ENCODE measurements around the gene EPHB4. TPM values are rescaled to one million over a fixed set of nuclear protein-coding genes. Genes with fewer than 3 reads are reported as not detected.

The EPHB4 gene
- 4.1 TPM for total RNA-seq

- Histone ChIP-seq H3K4me1 (ENCODE audit: insufficient read depth, low read length) (peaks cover 31% of the 10 kb centered on the region), H3K4me3 (ENCODE audit: low read length) (peak within 1 kb of the TSS; percentile 20), H3K9me3 (ENCODE audit: low read depth, low read length) (no peaks in the 10 kb centered on the region), H3K27me3 (ENCODE audit: insufficient read depth, low read length) (peaks cover 29% of the 10 kb centered on the region)
Measured at GRCh38 chr7:100827330-100828226, at the start of gene EPHB4. Gene EPHB4 (minus strand): TSS chr7:100827523. CDS start chr7:100827030, 493 bp downstream.

GRCh38 chr7:100875356-100875751 lies 48.0 kb upstream of the EPHB4 start:
- no peaks in the 10 kb centered on the region for H3K9me3 ChIP-seq (ENCODE audit: low read depth, low read length)
- H3K4me3 ChIP-seq (ENCODE audit: low read length): peak overlapping the region; percentile 63
- H3K4me1 ChIP-seq (ENCODE audit: insufficient read depth, low read length): peaks cover 28% of the 10 kb centered on the region
- no peaks in the 10 kb centered on the region for H3K27me3 ChIP-seq (ENCODE audit: insufficient read depth, low read length)

GRCh38 chr7:100874577-100875355 lies 47.4 kb upstream of the EPHB4 start, which contains the start of gene SRRT:
Gene SRRT (plus strand): TSS chr7:100875103. CDS start chr7:100875591, 488 bp downstream.
- H3K9me3 ChIP-seq (ENCODE audit: low read depth, low read length): no peaks in the 10 kb centered on the region
- H3K4me1 ChIP-seq (ENCODE audit: insufficient read depth, low read length): peaks cover 28% of the 10 kb centered on the region
- H3K4me3 ChIP-seq (ENCODE audit: low read length): peak within 1 kb of the TSS; percentile 63
- H3K27me3 ChIP-seq (ENCODE audit: insufficient read depth, low read length): no peaks in the 10 kb centered on the region

GRCh38 chr7:100874300-100874576 lies 46.9 kb upstream of the EPHB4 start:
- H3K27me3 ChIP-seq (ENCODE audit: insufficient read depth, low read length): no peaks in the 10 kb centered on the region
- peaks cover 28% of the 10 kb centered on the region for H3K4me1 ChIP-seq (ENCODE audit: insufficient read depth, low read length)
- no peaks in the 10 kb centered on the region for H3K9me3 ChIP-seq (ENCODE audit: low read depth, low read length)
- peak overlapping the region; percentile 63 for H3K4me3 ChIP-seq (ENCODE audit: low read length)

GRCh38 chr7:100873599-100874299 lies 46.4 kb upstream of the EPHB4 start:
- no peaks in the 10 kb centered on the region for H3K27me3 ChIP-seq (ENCODE audit: insufficient read depth, low read length)
- no peaks in the 10 kb centered on the region for H3K9me3 ChIP-seq (ENCODE audit: low read depth, low read length)
- no peak overlapping the region for H3K4me3 ChIP-seq (ENCODE audit: low read length)
- peaks cover 28% of the 10 kb centered on the region for H3K4me1 ChIP-seq (ENCODE audit: insufficient read depth, low read length)

- H3K9me3 ChIP-seq (ENCODE audit: low read depth, low read length): no peaks in the 10 kb centered on the region
- H3K4me3 ChIP-seq (ENCODE audit: low read length): peak overlapping the region; percentile 39
- peaks cover 26% of the 10 kb centered on the region for H3K4me1 ChIP-seq (ENCODE audit: insufficient read depth, low read length)
- no peaks in the 10 kb centered on the region for H3K27me3 ChIP-seq (ENCODE audit: insufficient read depth, low read length)
Measured at GRCh38 chr7:100867776-100868485, 40.6 kb upstream of the EPHB4 start.

GRCh38 chr7:100867040-100867775 lies 39.9 kb upstream of the EPHB4 start, which contains the start of gene TRIP6:
Gene TRIP6 (plus strand): TSS chr7:100867387. CDS start chr7:100867498, 111 bp downstream.
- peak within 1 kb of the TSS; percentile 39 for H3K4me3 ChIP-seq (ENCODE audit: low read length)
- H3K27me3 ChIP-seq (ENCODE audit: insufficient read depth, low read length): no peaks in the 10 kb centered on the region
- no peaks in the 10 kb centered on the region for H3K9me3 ChIP-seq (ENCODE audit: low read depth, low read length)

GRCh38 chr7:100866729-100867039 lies 39.4 kb upstream of the EPHB4 start:
- H3K4me3 ChIP-seq (ENCODE audit: low read length): no peak overlapping the region

More at GRCh38 chr7:100867040-100867775, 39.9 kb upstream of the EPHB4 start, which contains the start of gene TRIP6:
- peaks cover 26% of the 10 kb centered on the region for H3K4me1 ChIP-seq (ENCODE audit: insufficient read depth, low read length)

GRCh38 chr7:100865938-100866728 lies 38.8 kb upstream of the EPHB4 start:
- no peak overlapping the region for H3K4me3 ChIP-seq (ENCODE audit: low read length)
- peaks cover 26% of the 10 kb centered on the region for H3K4me1 ChIP-seq (ENCODE audit: insufficient read depth, low read length)
- no peaks in the 10 kb centered on the region for H3K27me3 ChIP-seq (ENCODE audit: insufficient read depth, low read length)
- no peaks in the 10 kb centered on the region for H3K9me3 ChIP-seq (ENCODE audit: low read depth, low read length)

More at GRCh38 chr7:100866729-100867039, 39.4 kb upstream of the EPHB4 start:
- Histone ChIP-seq H3K4me1 (ENCODE audit: insufficient read depth, low read length) (peaks cover 26% of the 10 kb centered on the region), H3K9me3 (ENCODE audit: low read depth, low read length) (no peaks in the 10 kb centered on the region), H3K27me3 (ENCODE audit: insufficient read depth, low read length) (no peaks in the 10 kb centered on the region)

- H3K4me1 ChIP-seq (ENCODE audit: insufficient read depth, low read length): peaks cover 26% of the 10 kb centered on the region
- no peak overlapping the region for H3K4me3 ChIP-seq (ENCODE audit: low read length)
- no peaks in the 10 kb centered on the region for H3K9me3 ChIP-seq (ENCODE audit: low read depth, low read length)
- H3K27me3 ChIP-seq (ENCODE audit: insufficient read depth, low read length): no peaks in the 10 kb centered on the region
Measured at GRCh38 chr7:100865372-100865911, 38.1 kb upstream of the EPHB4 start.

- Histone ChIP-seq H3K27me3 (ENCODE audit: insufficient read depth, low read length) (no peaks in the 10 kb centered on the region), H3K4me3 (ENCODE audit: low read length) (no peak overlapping the region), H3K9me3 (ENCODE audit: low read depth, low read length) (no peaks in the 10 kb centered on the region), H3K4me1 (ENCODE audit: insufficient read depth, low read length) (peaks cover 26% of the 10 kb centered on the region)
Measured at GRCh38 chr7:100864263-100864845, 37.0 kb upstream of the EPHB4 start.

- no peaks in the 10 kb centered on the region for H3K27me3 ChIP-seq (ENCODE audit: insufficient read depth, low read length)
- H3K4me3 ChIP-seq (ENCODE audit: low read length): no peak overlapping the region
- H3K9me3 ChIP-seq (ENCODE audit: low read depth, low read length): no peaks in the 10 kb centered on the region
- H3K4me1 ChIP-seq (ENCODE audit: insufficient read depth, low read length): peaks cover 26% of the 10 kb centered on the region
Measured at GRCh38 chr7:100863406-100863950, 36.2 kb upstream of the EPHB4 start.

- no peaks in the 10 kb centered on the region for H3K27me3 ChIP-seq (ENCODE audit: insufficient read depth, low read length)
- H3K9me3 ChIP-seq (ENCODE audit: low read depth, low read length): no peaks in the 10 kb centered on the region
- no peak overlapping the region for H3K4me3 ChIP-seq (ENCODE audit: low read length)
- H3K4me1 ChIP-seq (ENCODE audit: insufficient read depth, low read length): peaks cover 16% of the 10 kb centered on the region
Measured at GRCh38 chr7:100861616-100861985, 34.3 kb upstream of the EPHB4 start.

All from mononuclear cell (primary cell).